ENCODE data around the gene FYCO1. TPM values are rescaled to one million over a fixed set of nuclear protein-coding genes. Genes with fewer than 3 reads are reported as not detected.

The FYCO1 gene
- total and polyA plus RNA-seq, 10 of the 15 experiments (the other 5 are each of a cell fraction or from before 2014, with no cell fraction given): 1.5 to 8.4 (median 6.5) TPM

- TF ChIP-seq ZBTB40 (IDR thresholded peaks at IDR 0.05; ENCODE audit: borderline replicate concordance) (no peak), ESRRA (IDR thresholded peaks at IDR 0.05; ENCODE audit: low read length) (no peak), HDAC6 (IDR thresholded peaks at IDR 0.05; ENCODE audit: unreplicated experiment) (no peak), MTA3 (IDR thresholded peaks at IDR 0.05; ENCODE audit: borderline replicate concordance, low read length) (peak; percentile 39), E2F8 (IDR thresholded peaks at IDR 0.05; ENCODE audit: low read depth, partially characterized antibody) (no peak), FOS (IDR thresholded peaks at IDR 0.05; ENCODE audit: borderline replicate concordance, extremely low read depth, insufficient read length) (no peak), NFXL1 (IDR thresholded peaks at IDR 0.05; ENCODE audit: borderline replicate concordance) (no peak), ZNF384 (IDR thresholded peaks at IDR 0.05; ENCODE audit: borderline replicate concordance, low read depth, low read length) (no peak), BCL3 (IDR thresholded peaks at IDR 0.05; ENCODE audit: borderline replicate concordance, insufficient read depth, low read depth, low read length, poor library complexity, severe bottlenecking) (peak; percentile 92), IRF4 (IDR thresholded peaks at IDR 0.05; ENCODE audit: low read depth, low read length) (no peak; the same call in 1 of the 2 replicates), RELB (IDR thresholded peaks at IDR 0.05; ENCODE audit: low read depth) (peak; percentile 86; the same call in 1 of the 2 replicates), ZBTB33 (IDR thresholded peaks at IDR 0.05) (no peak), CREB1 (IDR thresholded peaks at IDR 0.05; ENCODE audit: low read depth) (peak; percentile 41), PML (IDR thresholded peaks at IDR 0.05; ENCODE audit: low read length) (peak; percentile 73; the same call in 1 of the 2 replicates), MEF2B (IDR thresholded peaks at IDR 0.05; ENCODE audit: partially characterized antibody, poor library complexity, severe bottlenecking) (peak; percentile 82), SIN3A (IDR thresholded peaks at IDR 0.05; ENCODE audit: low read depth, low read length) (0 out of 2 replicates have a peak, but pooled peaks have one; percentile 24)
These were observed 114.3 kb downstream of the FYCO1 start (continued) for GRCh38 chr3:45881078-45882022.

Data from GM12878 (cell line).